ENCODE data around the gene BACH2. TPM values are rescaled to one million over a fixed set of nuclear protein-coding genes. Genes with fewer than 3 reads are reported as not detected.

The BACH2 gene
- total RNA-seq, 4 donors from 2014 or later, result 4.2 to 9.8 (median 5.8) TPM

GRCh38 chr6:90233994-90234393 lies 62.6 kb downstream of the BACH2 start:
- DNase-seq (ENCODE audit: extremely low spot score), result no peak
- TF ChIP-seq POLR2AphosphoS5 (IDR thresholded peaks at IDR 0.05) (no peak), CTCF (IDR thresholded peaks at IDR 0.05) (no peak), EP300 (IDR thresholded peaks at IDR 0.05) (no peak), POLR2A (IDR thresholded peaks at IDR 0.05; ENCODE audit: low read depth) (no peak)
- WGBS, result 79% methylated on average over 6 of the region's 6 CpGs
- Histone ChIP-seq H3K4me3 (no peak overlapping the region), H3K4me1 (peaks cover 10 to 54% (median 50%) of the 10 kb centered on the region in 4 donors), H3K36me3 (no peaks in the 10 kb centered on the region), H3K27me3 (no peaks in the 10 kb centered on the region), H3K9me3 (no peaks in the 10 kb centered on the region), H3K27ac (replicated peaks in 1 of 4) (no peak overlapping the region)
- intact Hi-C loops (cut with DNase I), result no loop called here

DNA sequence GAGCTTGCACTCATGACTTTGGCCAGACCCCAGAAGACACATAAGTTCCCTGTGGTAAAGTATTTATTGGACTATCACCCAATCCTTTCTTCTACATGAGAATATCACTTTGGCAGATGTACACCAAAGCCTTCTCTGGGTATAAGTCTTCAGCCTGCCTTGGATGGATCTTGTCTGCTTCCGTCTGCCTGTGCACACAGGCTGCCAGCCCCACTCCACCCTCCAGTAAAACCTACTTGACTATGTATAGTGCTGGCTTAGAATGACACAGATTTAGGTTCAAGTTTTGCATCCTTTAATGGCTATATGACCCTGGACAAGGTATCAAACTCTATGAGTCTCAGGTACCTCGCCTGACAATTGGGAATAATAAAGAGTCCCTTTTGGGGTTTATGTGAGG lies 63.4 kb downstream of the BACH2 start:
- Histone ChIP-seq H3K4me1 (peaks cover 10 to 57% (median 51%) of the 10 kb centered on the region in 4 donors), H3K27me3 (no peaks in the 10 kb centered on the region), H3K36me3 (no peaks in the 10 kb centered on the region), H3K4me3 (no peak overlapping the region), H3K9me3 (no peaks in the 10 kb centered on the region), H3K27ac (replicated peaks in 1 of 4) (no peak overlapping the region)
- intact Hi-C loops (cut with DNase I), result no loop called here
- DNase-seq (ENCODE audit: extremely low spot score), result no peak
- WGBS, result 86% methylated on average over 2 of the region's 2 CpGs
- TF ChIP-seq CTCF (IDR thresholded peaks at IDR 0.05), result no peak
- TF ChIP-seq POLR2AphosphoS5 (IDR thresholded peaks at IDR 0.05), result no peak
- TF ChIP-seq POLR2A (IDR thresholded peaks at IDR 0.05; ENCODE audit: low read depth), result no peak
- no peak for TF ChIP-seq EP300 (IDR thresholded peaks at IDR 0.05)

DNA sequence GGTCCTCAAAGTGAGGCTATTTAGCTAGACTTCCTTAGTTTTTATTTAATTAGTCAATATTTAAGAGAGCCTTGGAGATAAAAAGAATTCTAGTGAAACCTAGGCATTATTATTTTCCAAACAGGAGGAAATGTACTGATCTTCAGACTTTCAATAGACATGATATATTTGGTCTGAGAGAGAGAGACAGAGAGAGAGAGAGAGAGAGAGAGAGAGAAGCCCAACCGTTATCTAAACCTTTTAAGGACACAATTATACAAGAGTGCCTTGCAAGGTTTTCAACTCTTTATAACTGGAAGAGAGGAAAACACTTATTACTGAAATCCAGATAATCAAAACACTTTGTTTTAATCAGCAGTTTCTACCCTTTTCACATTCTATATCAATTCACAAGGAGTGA lies 64.8 kb downstream of the BACH2 start:
- 59% methylated on average over 1 of the region's 1 CpG for WGBS
- no peak for DNase-seq (ENCODE audit: extremely low spot score)
- TF ChIP-seq EP300 (IDR thresholded peaks at IDR 0.05) (no peak), CTCF (IDR thresholded peaks at IDR 0.05) (no peak), POLR2AphosphoS5 (IDR thresholded peaks at IDR 0.05) (no peak), POLR2A (IDR thresholded peaks at IDR 0.05; ENCODE audit: low read depth) (no peak)
- no peaks in the 10 kb centered on the region for H3K9me3 ChIP-seq
- no peaks in the 10 kb centered on the region for H3K27me3 ChIP-seq
- H3K36me3 ChIP-seq, result no peaks in the 10 kb centered on the region
- no peak overlapping the region for H3K4me3 ChIP-seq
- H3K4me1 ChIP-seq, result peaks cover 10 to 71% (median 60%) of the 10 kb centered on the region in 4 donors
- intact Hi-C loops (cut with DNase I), result no loop called here
- peak overlapping the region in 1 of 4 donors; percentile 14 for H3K27ac ChIP-seq (replicated peaks in 1 of 4)

GRCh38 chr6:90231308-90231707 lies 65.3 kb downstream of the BACH2 start:
- no peak overlapping the region for H3K4me3 ChIP-seq
- peak overlapping the region in 1 of 4 donors; percentile 15 for H3K27ac ChIP-seq (replicated peaks in 1 of 4)
- no peaks in the 10 kb centered on the region for H3K27me3 ChIP-seq
- 78% methylated on average over 2 of the region's 2 CpGs for WGBS
- H3K9me3 ChIP-seq, result no peaks in the 10 kb centered on the region
- DNase-seq (ENCODE audit: extremely low spot score), result no peak
- no peaks in the 10 kb centered on the region for H3K36me3 ChIP-seq
- intact Hi-C loops (cut with DNase I), result no loop called here
- peaks cover 10 to 72% (median 62%) of the 10 kb centered on the region in 4 donors for H3K4me1 ChIP-seq
- TF ChIP-seq EP300 (IDR thresholded peaks at IDR 0.05) (no peak), POLR2A (IDR thresholded peaks at IDR 0.05; ENCODE audit: low read depth) (no peak), POLR2AphosphoS5 (IDR thresholded peaks at IDR 0.05) (no peak), CTCF (IDR thresholded peaks at IDR 0.05) (no peak)
